Neural cell (in vitro differentiated cells): ENCODE measurements around the gene CHRM4. TPM values are rescaled to one million over a fixed set of nuclear protein-coding genes. Genes with fewer than 3 reads are reported as not detected.

ENCODE experiments used
- H2AFZ ChIP-seq: fragments of 200-600, 300-800 bp; sonication (generic), shearing (Covaris generic); 2 replicates; pipeline ENCODE4 v1.6.0; 2014; ENCODE audit warnings: low read depth, mild to moderate bottlenecking, antibody characterized with exemption, low read length, moderate library complexity
- H3F3A ChIP-seq: fragments of 200-600 bp; shearing (Covaris generic); 2 replicates; pipeline ENCODE4 v1.6.1; 2016; ENCODE audit warnings: mild to moderate bottlenecking, moderate library complexity, mixed read lengths, antibody characterized with exemption, low read length; ENCODE audit not compliant: insufficient read depth, poor library complexity, severe bottlenecking
- H3K27ac ChIP-seq: fragments of 200-600, 300-800 bp; sonication (generic), shearing (Covaris generic); 2 replicates; pipeline ENCODE4 v1.5.1; 2014; ENCODE audit warnings: mild to moderate bottlenecking, low read length, moderate library complexity
- H3K27me3 ChIP-seq: fragments of 300-800, 200-600 bp; sonication (generic), shearing (Covaris generic); 2 replicates; pipeline ENCODE4 v1.6.0; 2014; ENCODE audit warnings: mild to moderate bottlenecking, low read depth, low read length, moderate library complexity; ENCODE audit not compliant: insufficient read depth
- H3K36me3 ChIP-seq: fragments of 300-800, 200-600 bp; sonication (generic), shearing (Covaris generic); 2 replicates; pipeline ENCODE4 v1.5.1; 2014; ENCODE audit warnings: mild to moderate bottlenecking, antibody characterized with exemption, low read length, moderate library complexity; ENCODE audit not compliant: insufficient read depth
- H3K4me2 ChIP-seq: fragments of 300-800, 200-600 bp; sonication (generic), shearing (Covaris generic); 2 replicates; pipeline ENCODE4 v1.6.0; 2014; ENCODE audit warnings: mild to moderate bottlenecking, low read length
- H3K4me3 ChIP-seq: fragments of 300-800, 200-600 bp; sonication (generic), shearing (Covaris generic); 2 replicates; pipeline ENCODE4 v1.5.1; 2014; ENCODE audit warnings: mild to moderate bottlenecking, low read length, moderate library complexity
- H3K79me2 ChIP-seq: fragments of 200-600 bp; shearing (Covaris generic); replicated peaks from 2 replicates; pipeline ENCODE4 v1.6.0; 2014; ENCODE audit warnings: mild to moderate bottlenecking, low read length, moderate library complexity; ENCODE audit not compliant: insufficient read depth
- H3K9ac ChIP-seq: fragments of 300-800, 200-600 bp; sonication (generic), shearing (Covaris generic); 2 replicates; pipeline ENCODE4 v1.6.1; 2016; ENCODE audit warnings: mild to moderate bottlenecking, low read length, mixed read lengths
- H3K9me2 ChIP-seq: fragments of 200-600 bp; shearing (Covaris generic); 2 replicates; pipeline ENCODE4 v1.6.1; 2016; ENCODE audit warnings: mild to moderate bottlenecking, low read length, mixed read lengths; ENCODE audit not compliant: insufficient read depth
- H3K9me3 ChIP-seq: fragments of 200-600, 300-800 bp; sonication (generic), shearing (Covaris generic); 2 replicates; pipeline ENCODE4 v1.6.1; 2016; ENCODE audit warnings: mild to moderate bottlenecking, mixed run types, low read length, moderate library complexity, mixed read lengths
- H4K20me1 ChIP-seq: fragments of 200-600 bp; shearing (Covaris generic); 2 replicates; pipeline ENCODE4 v1.6.1; 2016; ENCODE audit warnings: mild to moderate bottlenecking, mixed run types; ENCODE audit not compliant: insufficient read depth
- EP300 ChIP-seq: fragments of 450-650 bp; conservative IDR thresholded peaks from 2 replicates; pipeline ENCODE4 v1.6.1; 2014; ENCODE audit warnings: antibody characterized with exemption, mild to moderate bottlenecking, moderate library complexity; ENCODE audit not compliant: poor library complexity, severe bottlenecking
- EZH2 ChIP-seq: fragments of 200-600, 300-800 bp; shearing (Covaris generic), sonication (generic); IDR thresholded peaks from 2 replicates; pipeline ENCODE4 v1.6.1; 2014; ENCODE audit warnings: antibody characterized with exemption, low read length, borderline replicate concordance, mild to moderate bottlenecking; ENCODE audit not compliant: insufficient read depth, poor library complexity, severe bottlenecking
- MXI1 ChIP-seq: fragments of 450-650 bp; conservative IDR thresholded peaks from 2 replicates; pipeline ENCODE4 v1.6.1; 2014; ENCODE audit warnings: antibody characterized with exemption, mild to moderate bottlenecking; ENCODE audit not compliant: poor library complexity, severe bottlenecking
- POLR2AphosphoS5 ChIP-seq: IDR thresholded peaks from 2 replicates; pipeline ENCODE4 v1.6.1; 2012
- RAD21 ChIP-seq: fragments of 450-650 bp; conservative IDR thresholded peaks from 2 replicates; pipeline ENCODE4 v1.6.1; 2014; ENCODE audit warnings: antibody characterized with exemption, mild to moderate bottlenecking, moderate library complexity
- SMC3 ChIP-seq: fragments of 450-650 bp; conservative IDR thresholded peaks from 2 replicates; pipeline ENCODE4 v1.6.1; 2014; ENCODE audit warnings: antibody characterized with exemption, mild to moderate bottlenecking, moderate library complexity; ENCODE audit not compliant: poor library complexity
- TAF1 ChIP-seq: IDR thresholded peaks from 2 replicates; pipeline ENCODE4 v1.6.1; 2012; ENCODE audit warnings: low read depth
- polyA plus RNA-seq: library from polyadenylated mRNA; depleted of rRNA; stranded (reverse); fragments of >200 nt; gene quantifications from 2 replicates; pipeline ENCODE4 v1.2.3, GENCODE V29; 2014
- TF ChIP-seq, protein P1 (sequence below): fragments of 450-650 bp; IDR thresholded peaks from 2 replicates; pipeline ENCODE4 v1.5.1; 2014; ENCODE audit warnings: antibody characterized with exemption, mild to moderate bottlenecking, moderate library complexity; ENCODE audit not compliant: poor library complexity, severe bottlenecking
- TF ChIP-seq, protein P2 (sequence below): IDR thresholded peaks from 2 replicates; pipeline ENCODE4 v1.6.1; 2012; ENCODE audit warnings: borderline replicate concordance

The CHRM4 gene
- polyA plus RNA-seq, 1 donor from 2014 or later = 8.2 TPM

DNA sequence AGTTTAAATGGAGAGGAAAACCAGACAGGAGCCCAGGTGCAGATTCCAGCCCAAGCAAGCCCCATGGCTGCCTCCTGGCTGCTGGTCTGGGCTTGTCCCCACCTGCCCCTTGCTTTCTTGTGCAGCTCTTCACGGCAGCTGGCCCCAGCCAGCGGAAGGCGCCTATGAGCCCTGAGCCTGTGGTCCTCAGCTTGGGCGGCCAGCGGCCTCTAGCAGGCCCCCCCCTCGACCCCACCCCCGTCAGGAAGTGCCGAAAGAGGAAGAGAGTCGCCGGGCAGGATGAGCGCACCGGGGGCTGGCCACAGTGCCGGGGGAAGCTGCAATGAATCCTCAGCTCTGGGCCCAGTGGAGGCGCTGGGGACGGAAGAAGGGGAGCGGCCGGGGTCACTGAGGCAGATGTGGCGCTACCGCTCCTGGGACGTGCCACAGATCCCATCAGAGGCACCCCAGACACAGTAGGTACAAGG, 46.4 kb downstream of the CHRM4 start:
- H4K20me1 ChIP-seq = no peaks in the 10 kb centered on the region
- no peaks in the 10 kb centered on the region for H3K36me3 ChIP-seq
- H3K27ac ChIP-seq = no peak overlapping the region
- H3K9me2 ChIP-seq = no peaks in the 10 kb centered on the region
- no peaks in the 10 kb centered on the region for H3F3A ChIP-seq
- TF ChIP-seq TAF1 (no peak), EZH2 (no peak), RAD21 (no peak), MXI1 (no peak), EP300 (no peak)
- peaks cover 19% of the 10 kb centered on the region for H3K79me2 ChIP-seq
- no peak overlapping the region for H3K9ac ChIP-seq
- no peak overlapping the region for H3K4me3 ChIP-seq
- no peaks in the 10 kb centered on the region for H3K9me3 ChIP-seq
- H3K4me2 ChIP-seq = no peak overlapping the region
- no peaks in the 10 kb centered on the region for H3K27me3 ChIP-seq
- no peak overlapping the region for H2AFZ ChIP-seq

DNA sequence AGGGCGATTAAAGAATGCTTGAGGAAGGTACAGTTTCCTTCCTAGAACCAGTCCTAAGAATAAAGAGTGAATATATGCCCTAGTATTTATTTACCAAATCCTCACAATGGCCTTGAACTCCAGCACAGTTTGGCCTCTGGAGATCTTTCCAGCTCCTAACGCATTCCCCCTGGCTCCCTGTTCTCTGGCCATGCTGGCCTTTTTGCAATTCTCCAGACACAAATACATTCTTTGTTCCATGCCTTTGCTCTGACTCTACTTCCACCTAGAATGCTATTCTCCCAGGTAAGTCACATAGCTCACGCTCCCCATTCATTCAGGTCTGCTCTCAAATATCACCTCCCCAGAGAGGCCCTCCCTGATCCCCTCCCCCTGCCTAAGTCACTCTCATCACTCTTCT, 48.1 kb downstream of the CHRM4 start:
- H3K4me3 ChIP-seq = no peak overlapping the region
- no peaks in the 10 kb centered on the region for H3F3A ChIP-seq
- no peaks in the 10 kb centered on the region for H4K20me1 ChIP-seq
- H3K27me3 ChIP-seq = no peaks in the 10 kb centered on the region
- H3K36me3 ChIP-seq = no peaks in the 10 kb centered on the region
- no peak overlapping the region for H3K9ac ChIP-seq
- H3K79me2 ChIP-seq = peaks cover 6% of the 10 kb centered on the region
- no peak overlapping the region for H3K27ac ChIP-seq
- no peak overlapping the region for H3K4me2 ChIP-seq
- TF ChIP-seq MXI1 = no peak
- TF ChIP-seq EZH2 = no peak
- TF ChIP-seq EP300 = no peak
- TF ChIP-seq SMC3 = no peak
- no peak for TF ChIP-seq POLR2AphosphoS5
- TF ChIP-seq, protein P1, sequence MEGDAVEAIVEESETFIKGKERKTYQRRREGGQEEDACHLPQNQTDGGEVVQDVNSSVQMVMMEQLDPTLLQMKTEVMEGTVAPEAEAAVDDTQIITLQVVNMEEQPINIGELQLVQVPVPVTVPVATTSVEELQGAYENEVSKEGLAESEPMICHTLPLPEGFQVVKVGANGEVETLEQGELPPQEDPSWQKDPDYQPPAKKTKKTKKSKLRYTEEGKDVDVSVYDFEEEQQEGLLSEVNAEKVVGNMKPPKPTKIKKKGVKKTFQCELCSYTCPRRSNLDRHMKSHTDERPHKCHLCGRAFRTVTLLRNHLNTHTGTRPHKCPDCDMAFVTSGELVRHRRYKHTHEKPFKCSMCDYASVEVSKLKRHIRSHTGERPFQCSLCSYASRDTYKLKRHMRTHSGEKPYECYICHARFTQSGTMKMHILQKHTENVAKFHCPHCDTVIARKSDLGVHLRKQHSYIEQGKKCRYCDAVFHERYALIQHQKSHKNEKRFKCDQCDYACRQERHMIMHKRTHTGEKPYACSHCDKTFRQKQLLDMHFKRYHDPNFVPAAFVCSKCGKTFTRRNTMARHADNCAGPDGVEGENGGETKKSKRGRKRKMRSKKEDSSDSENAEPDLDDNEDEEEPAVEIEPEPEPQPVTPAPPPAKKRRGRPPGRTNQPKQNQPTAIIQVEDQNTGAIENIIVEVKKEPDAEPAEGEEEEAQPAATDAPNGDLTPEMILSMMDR = no peak
- TF ChIP-seq, protein P2, sequence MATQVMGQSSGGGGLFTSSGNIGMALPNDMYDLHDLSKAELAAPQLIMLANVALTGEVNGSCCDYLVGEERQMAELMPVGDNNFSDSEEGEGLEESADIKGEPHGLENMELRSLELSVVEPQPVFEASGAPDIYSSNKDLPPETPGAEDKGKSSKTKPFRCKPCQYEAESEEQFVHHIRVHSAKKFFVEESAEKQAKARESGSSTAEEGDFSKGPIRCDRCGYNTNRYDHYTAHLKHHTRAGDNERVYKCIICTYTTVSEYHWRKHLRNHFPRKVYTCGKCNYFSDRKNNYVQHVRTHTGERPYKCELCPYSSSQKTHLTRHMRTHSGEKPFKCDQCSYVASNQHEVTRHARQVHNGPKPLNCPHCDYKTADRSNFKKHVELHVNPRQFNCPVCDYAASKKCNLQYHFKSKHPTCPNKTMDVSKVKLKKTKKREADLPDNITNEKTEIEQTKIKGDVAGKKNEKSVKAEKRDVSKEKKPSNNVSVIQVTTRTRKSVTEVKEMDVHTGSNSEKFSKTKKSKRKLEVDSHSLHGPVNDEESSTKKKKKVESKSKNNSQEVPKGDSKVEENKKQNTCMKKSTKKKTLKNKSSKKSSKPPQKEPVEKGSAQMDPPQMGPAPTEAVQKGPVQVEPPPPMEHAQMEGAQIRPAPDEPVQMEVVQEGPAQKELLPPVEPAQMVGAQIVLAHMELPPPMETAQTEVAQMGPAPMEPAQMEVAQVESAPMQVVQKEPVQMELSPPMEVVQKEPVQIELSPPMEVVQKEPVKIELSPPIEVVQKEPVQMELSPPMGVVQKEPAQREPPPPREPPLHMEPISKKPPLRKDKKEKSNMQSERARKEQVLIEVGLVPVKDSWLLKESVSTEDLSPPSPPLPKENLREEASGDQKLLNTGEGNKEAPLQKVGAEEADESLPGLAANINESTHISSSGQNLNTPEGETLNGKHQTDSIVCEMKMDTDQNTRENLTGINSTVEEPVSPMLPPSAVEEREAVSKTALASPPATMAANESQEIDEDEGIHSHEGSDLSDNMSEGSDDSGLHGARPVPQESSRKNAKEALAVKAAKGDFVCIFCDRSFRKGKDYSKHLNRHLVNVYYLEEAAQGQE = no peak
- no peak for TF ChIP-seq RAD21
- TF ChIP-seq TAF1 = no peak
- H3K9me2 ChIP-seq = no peaks in the 10 kb centered on the region
- no peaks in the 10 kb centered on the region for H3K9me3 ChIP-seq
- H2AFZ ChIP-seq = no peak overlapping the region
